HG02973 (cell line): ENCODE measurements around the gene PXK.

Experiments used
- ATAC-seq: cut with Tn5 transposase; IDR thresholded peaks from one replicate; pipeline ENCODE4 v1.9.1; 2021; ENCODE audit warnings: moderate library complexity; ENCODE audit not compliant: unreplicated experiment

The PXK gene

GRCh38 chr3:58346368-58346767 lies 13.7 kb downstream of the PXK start:
- no peak for ATAC-seq

- ATAC-seq = no peak
Measured at GRCh38 chr3:58347984-58348383, 15.3 kb downstream of the PXK start.

- peak; percentile 90 for ATAC-seq
Measured at GRCh38 chr3:58349792-58350626, 17.3 kb downstream of the PXK start.

- no peak for ATAC-seq
Measured at GRCh38 chr3:58350627-58351013, 17.9 kb downstream of the PXK start.

GRCh38 chr3:58351920-58352319 lies 19.2 kb downstream of the PXK start:
- no peak for ATAC-seq

GRCh38 chr3:58352626-58353025 lies 19.9 kb downstream of the PXK start:
- ATAC-seq = no peak

- ATAC-seq = no peak
Measured at GRCh38 chr3:58353722-58354553, 21.2 kb downstream of the PXK start.

GRCh38 chr3:58355179-58355578 lies 22.5 kb downstream of the PXK start:
- peak; percentile 55 for ATAC-seq

- ATAC-seq = no peak
Measured at GRCh38 chr3:58356054-58356453, 23.4 kb downstream of the PXK start.

GRCh38 chr3:58357402-58357801 lies 24.7 kb downstream of the PXK start:
- no peak for ATAC-seq

GRCh38 chr3:58358092-58358491 lies 25.4 kb downstream of the PXK start:
- ATAC-seq = no peak

GRCh38 chr3:58358808-58359207 lies 26.1 kb downstream of the PXK start:
- no peak for ATAC-seq

- no peak for ATAC-seq
Measured at GRCh38 chr3:58359621-58360020, 26.9 kb downstream of the PXK start.

- no peak for ATAC-seq
Measured at GRCh38 chr3:58361866-58362265, 29.2 kb downstream of the PXK start.

GRCh38 chr3:58366699-58367098 lies 34.0 kb downstream of the PXK start:
- no peak for ATAC-seq

- ATAC-seq = no peak
Measured at GRCh38 chr3:58369038-58369437, 36.3 kb downstream of the PXK start.

- ATAC-seq = no peak
Measured at GRCh38 chr3:58369876-58370275, 37.2 kb downstream of the PXK start.

GRCh38 chr3:58370407-58370806 lies 37.7 kb downstream of the PXK start:
- ATAC-seq = no peak

- ATAC-seq = no peak
Measured at GRCh38 chr3:58371754-58372153, 39.1 kb downstream of the PXK start.

- no peak for ATAC-seq
Measured at GRCh38 chr3:58375254-58375653, 42.6 kb downstream of the PXK start.

- ATAC-seq = no peak
Measured at GRCh38 chr3:58377168-58377567, 44.5 kb downstream of the PXK start.

- ATAC-seq = no peak
Measured at GRCh38 chr3:58377750-58378149, 45.1 kb downstream of the PXK start.
